GM21526 (cell line): Measurements from ENCODE around the gene HOXB7.

ENCODE experiments used
- ATAC-seq: cut with Tn5 transposase; IDR thresholded peaks from one replicate; pipeline ENCODE4 v1.9.1; 2021; ENCODE audit warnings: moderate library complexity; ENCODE audit not compliant: unreplicated experiment, low FRiP score

The HOXB7 gene

GRCh38 chr17:48596735-48597527, 13.9 kb downstream of the HOXB7 start:
- no peak for ATAC-seq

- ATAC-seq: no peak
Measured at GRCh38 chr17:48596000-48596734, 14.7 kb downstream of the HOXB7 start.

GRCh38 chr17:48595278-48595999, 15.4 kb downstream of the HOXB7 start:
- no peak for ATAC-seq

- no peak for ATAC-seq
Measured at GRCh38 chr17:48594538-48595277, 16.1 kb downstream of the HOXB7 start.

- ATAC-seq: no peak
Measured at GRCh38 chr17:48593840-48594537, 16.8 kb downstream of the HOXB7 start.

- no peak for ATAC-seq
Measured at GRCh38 chr17:48593126-48593829, 17.5 kb downstream of the HOXB7 start, which contains the start of gene HOXB5. Gene HOXB5 (minus strand): TSS chr17:48593779. CDS start chr17:48593682, 97 bp downstream.

- no peak for ATAC-seq
Measured at GRCh38 chr17:48592577-48592976, 18.2 kb downstream of the HOXB7 start.

GRCh38 chr17:48592057-48592514, 18.7 kb downstream of the HOXB7 start:
- no peak for ATAC-seq

- no peak for ATAC-seq
Measured at GRCh38 chr17:48591255-48592056, 19.4 kb downstream of the HOXB7 start.

- no peak for ATAC-seq
Measured at GRCh38 chr17:48590607-48591161, 20.1 kb downstream of the HOXB7 start.

GRCh38 chr17:48589831-48590606, 20.8 kb downstream of the HOXB7 start, which contains the start of gene HOXB3:
Gene HOXB3 (minus strand): TSS chr17:48590241. CDS start chr17:48552474, 37,767 bp downstream.
- ATAC-seq: no peak

GRCh38 chr17:48589060-48589830, 21.6 kb downstream of the HOXB7 start:
- no peak for ATAC-seq

- no peak for ATAC-seq
Measured at GRCh38 chr17:48588528-48588927, 22.3 kb downstream of the HOXB7 start.

GRCh38 chr17:48588074-48588415, 22.8 kb downstream of the HOXB7 start:
- ATAC-seq: no peak

- no peak for ATAC-seq
Measured at GRCh38 chr17:48587276-48588073, 23.3 kb downstream of the HOXB7 start.
